A549 (cell line): ENCODE data around the gene GALNT14. TPM values are rescaled to one million over a fixed set of nuclear protein-coding genes. Genes with fewer than 3 reads are reported as not detected.

Experiments used
- ATAC-seq, 2 experiments: fragments of 200-7000 bp in 1 of 2; fragments of >200 bp in 1 of 2; cut with Nextera tagmentation in 1 of 2; cut with Tn5 transposase in 1 of 2; 3 replicates each; pipeline versions ENCODE4 v1.8.0 to v1.9.1; 2018 to 2020; ENCODE audit warnings: mild to moderate bottlenecking in 1 of 2, moderate library complexity in 1 of 2
- CTCF ChIA-PET: fragments of 300-600 bp; sonication (Branson Sonifier 250); formaldehyde crosslinking; extraction: SDS; loops from one replicate; lab custom pipeline; 2021; ENCODE audit warnings: antibody characterized with exemption, inconsistent platforms; lab: Yijun Ruan, JAX
- POLR2A ChIA-PET: fragments of 350-600 bp; formaldehyde crosslinking; extraction: SDS; loops from one replicate; lab custom pipeline; 2021; ENCODE audit warnings: antibody characterized with exemption, inconsistent platforms; lab: Yijun Ruan, JAX
- DNase-seq, 2 experiments: peaks; one replicate each; pipeline versions ENCODE4 v3.0.0 to v3.0.0-alpha.2; 2011 to 2016; ENCODE audit warnings: low read depth in 1 of 2, low spot score in 1 of 2
- FAIRE-seq: peaks from 2 replicates; lab custom pipeline; 2011; peaks lifted over from hg19 to GRCh38; lab: Jason Lieb, UNC
- H3K27ac ChIP-seq, 2 experiments: fragments of >200 bp; sonication (Bioruptor Twin); formaldehyde crosslinking; 3 replicates each; pipeline ENCODE4 v1.5.1; 2016 to 2017
- H3K4me1 ChIP-seq: fragments of >200 bp; sonication (Bioruptor Twin); formaldehyde crosslinking; 3 replicates; pipeline ENCODE4 v1.6.1; 2016
- H3K4me2 ChIP-seq: fragments of >200 bp; sonication (Bioruptor Twin); formaldehyde crosslinking; 3 replicates; pipeline ENCODE4 v1.6.1; 2016
- H3K4me3 ChIP-seq: fragments of >200 bp; sonication (Bioruptor Twin); formaldehyde crosslinking; 3 replicates; pipeline ENCODE4 v1.5.1; 2016
- H3K9me3 ChIP-seq: fragments of >200 bp; sonication (Bioruptor Twin); formaldehyde crosslinking; 3 replicates; pipeline ENCODE4 v1.6.1; 2016
- CEBPB ChIP-seq, 2 experiments: fragments of >200 bp in 1 of 2; sonication (Bioruptor Twin) in 1 of 2; formaldehyde crosslinking in 1 of 2; IDR thresholded peaks; 2 replicates each; pipeline ENCODE4 v1.6.1; 2012 to 2016
- EHF ChIP-seq: fragments of 250-450 bp; sonication (Bioruptor Pico); IDR thresholded peaks from 2 replicates; pipeline ENCODE4 v1.5.0; 2020; ENCODE audit warnings: mild to moderate bottlenecking
- ELK1 ChIP-seq: fragments of 150-350 bp; IDR thresholded peaks from 2 replicates; pipeline ENCODE4 v1.6.1; 2014; ENCODE audit warnings: low read depth, mild to moderate bottlenecking, low read length
- FOSL2 ChIP-seq, 2 experiments: fragments of 450-650 bp in 1 of 2; fragments of >200 bp in 1 of 2; sonication (Bioruptor Twin) in 1 of 2; formaldehyde crosslinking; IDR thresholded peaks; 2 replicates each; pipeline versions ENCODE4 v1.5.0 to v1.6.1; 2016 to 2020; ENCODE audit warnings: mild to moderate bottlenecking in 1 of 2, moderate library complexity in 1 of 2
- GATA3 ChIP-seq: IDR thresholded peaks from 2 replicates; pipeline ENCODE4 v1.6.1; 2012; ENCODE audit warnings: borderline replicate concordance
- HEYL ChIP-seq: fragments of 250-450 bp; sonication (Bioruptor Pico); IDR thresholded peaks from 2 replicates; pipeline ENCODE4 v1.8.0; 2021; ENCODE audit warnings: mild to moderate bottlenecking, moderate library complexity
- HMGXB4 ChIP-seq: fragments of 250-450 bp; sonication (Bioruptor Pico); IDR thresholded peaks from 2 replicates; pipeline ENCODE4 v1.5.0; 2021; ENCODE audit warnings: mild to moderate bottlenecking, moderate library complexity, borderline replicate concordance
- HOXA7 ChIP-seq: fragments of 250-450 bp; sonication (Bioruptor Pico); IDR thresholded peaks from 2 replicates; pipeline ENCODE4 v1.5.0; 2020; ENCODE audit warnings: mild to moderate bottlenecking, moderate library complexity
- KDM1A ChIP-seq: fragments of 200-600 bp; sonication (generic); IDR thresholded peaks from 2 replicates; pipeline ENCODE4 v1.6.1; 2016; ENCODE audit warnings: low read depth, mild to moderate bottlenecking
- MAZ ChIP-seq: fragments of 150-350 bp; IDR thresholded peaks from 2 replicates; pipeline ENCODE4 v1.6.1; 2014; ENCODE audit warnings: antibody characterized with exemption, low read depth, low read length, borderline replicate concordance
- NR3C1 ChIP-seq: fragments of >200 bp; sonication (Bioruptor Twin); formaldehyde crosslinking; IDR thresholded peaks from 3 replicates; pipeline ENCODE4 v1.6.1; 2017
- PHF8 ChIP-seq: fragments of 200-600 bp; sonication (generic); IDR thresholded peaks from 2 replicates; pipeline ENCODE4 v1.6.1; 2016; ENCODE audit warnings: low read depth, mild to moderate bottlenecking, antibody characterized with exemption, moderate library complexity, borderline replicate concordance
- REST ChIP-seq: fragments of 200-600 bp; sonication (generic); IDR thresholded peaks from 2 replicates; pipeline ENCODE4 v1.6.1; 2016; ENCODE audit warnings: antibody characterized with exemption, mild to moderate bottlenecking, moderate library complexity
- RFX5 ChIP-seq: fragments of 450-650 bp; IDR thresholded peaks from 2 replicates; pipeline ENCODE4 v1.7.1; 2014; ENCODE audit warnings: antibody characterized with exemption, mild to moderate bottlenecking, moderate library complexity
- TFCP2L1 ChIP-seq: fragments of 250-450 bp; sonication (Bioruptor Pico); IDR thresholded peaks from 2 replicates; pipeline ENCODE4 v1.5.0; 2021; ENCODE audit warnings: mild to moderate bottlenecking
- TP53 ChIP-seq: fragments of 250-450 bp; sonication (Bioruptor Pico); IDR thresholded peaks from 2 replicates; pipeline ENCODE4 v1.5.0; 2021; ENCODE audit warnings: mild to moderate bottlenecking, moderate library complexity
- ZNF302 ChIP-seq: fragments of 250-450 bp; sonication (Bioruptor Pico); IDR thresholded peaks from 2 replicates; pipeline ENCODE4 v1.9.0; 2021; ENCODE audit warnings: inconsistent platforms, mild to moderate bottlenecking, moderate library complexity
- ZSCAN20 ChIP-seq: fragments of 250-450 bp; sonication (Bioruptor Pico); IDR thresholded peaks from 2 replicates; pipeline ENCODE4 v1.8.0; 2022; ENCODE audit warnings: mild to moderate bottlenecking, moderate library complexity
- WGBS: methylation state at CpG from one replicate; pipeline ENCODE4 v1.1.6; 2017; ENCODE audit errors: missing lambda C conversion rate; 5-methylcytosine and 5-hydroxymethylcytosine counted together
- polyA plus RNA-seq, 4 experiments: library from polyadenylated mRNA; depleted of rRNA in 3 of 4; stranded (reverse); fragments of >200 nt; fragmentation: RNase III in 1 of 4; extraction: RNeasy Plus Mini Kit Qiagen cat#74134 plus additional on column Dnase treatment in 1 of 4; gene quantifications; 2 replicates in 3 of 4; 3 replicates in 1 of 4; pipeline ENCODE4 v1.2.3, GENCODE V29; 2011 to 2017
- TF ChIP-seq, protein P1 (sequence below): fragments of >200 bp; sonication (Bioruptor Twin); formaldehyde crosslinking; IDR thresholded peaks from 2 replicates; pipeline ENCODE4 v1.6.1; 2016
- TF ChIP-seq, protein P2 (sequence below): fragments of >200 bp; sonication (Bioruptor Twin); formaldehyde crosslinking; IDR thresholded peaks from 3 replicates; pipeline ENCODE4 v1.5.1; 2016

GALNT14 gene
- polyA plus RNA-seq, 2 of the 4 experiments (the other 2 are of a cell fraction): 34.4 to 38.3 TPM

- H3K4me2 ChIP-seq: no peak overlapping the region
- DNase-seq (no peak), FAIRE-seq (no peak), ATAC-seq (no peak)
- H3K4me3 ChIP-seq: no peak overlapping the region
- H3K9me3 ChIP-seq: no peaks in the 10 kb centered on the region
- H3K27ac ChIP-seq: no peak overlapping the region
- 90% methylated on average over 5 of the region's 5 CpGs for WGBS
- TF ChIP-seq REST (no peak), KDM1A (no peak), RFX5 (no peak), HOXA7 (CRISPR knock-in tag) (no peak), HMGXB4 (CRISPR knock-in tag) (no peak), TP53 (CRISPR knock-in tag) (no peak), TFCP2L1 (CRISPR knock-in tag) (no peak), ELK1 (no peak), MAZ (no peak), FOSL2 (IDR thresholded peaks at IDR 0.05) (no peak), FOSL2 (CRISPR knock-in tag; IDR thresholded peaks at IDR 0.05) (no peak), CEBPB (IDR thresholded peaks at IDR 0.05) (no peak), ZNF302 (CRISPR knock-in tag) (no peak), ZSCAN20 (CRISPR knock-in tag) (no peak), HEYL (CRISPR knock-in tag) (no peak), GATA3 (no peak), EHF (CRISPR knock-in tag) (no peak), PHF8 (no peak), NR3C1 (no peak)
- TF ChIP-seq, protein P1, sequence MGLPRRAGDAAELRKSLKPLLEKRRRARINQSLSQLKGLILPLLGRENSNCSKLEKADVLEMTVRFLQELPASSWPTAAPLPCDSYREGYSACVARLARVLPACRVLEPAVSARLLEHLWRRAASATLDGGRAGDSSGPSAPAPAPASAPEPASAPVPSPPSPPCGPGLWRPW: no peak
- TF ChIP-seq, protein P2, sequence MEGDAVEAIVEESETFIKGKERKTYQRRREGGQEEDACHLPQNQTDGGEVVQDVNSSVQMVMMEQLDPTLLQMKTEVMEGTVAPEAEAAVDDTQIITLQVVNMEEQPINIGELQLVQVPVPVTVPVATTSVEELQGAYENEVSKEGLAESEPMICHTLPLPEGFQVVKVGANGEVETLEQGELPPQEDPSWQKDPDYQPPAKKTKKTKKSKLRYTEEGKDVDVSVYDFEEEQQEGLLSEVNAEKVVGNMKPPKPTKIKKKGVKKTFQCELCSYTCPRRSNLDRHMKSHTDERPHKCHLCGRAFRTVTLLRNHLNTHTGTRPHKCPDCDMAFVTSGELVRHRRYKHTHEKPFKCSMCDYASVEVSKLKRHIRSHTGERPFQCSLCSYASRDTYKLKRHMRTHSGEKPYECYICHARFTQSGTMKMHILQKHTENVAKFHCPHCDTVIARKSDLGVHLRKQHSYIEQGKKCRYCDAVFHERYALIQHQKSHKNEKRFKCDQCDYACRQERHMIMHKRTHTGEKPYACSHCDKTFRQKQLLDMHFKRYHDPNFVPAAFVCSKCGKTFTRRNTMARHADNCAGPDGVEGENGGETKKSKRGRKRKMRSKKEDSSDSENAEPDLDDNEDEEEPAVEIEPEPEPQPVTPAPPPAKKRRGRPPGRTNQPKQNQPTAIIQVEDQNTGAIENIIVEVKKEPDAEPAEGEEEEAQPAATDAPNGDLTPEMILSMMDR: no peak
- POLR2A ChIA-PET: no interaction called here
- H3K4me1 ChIP-seq: no peaks in the 10 kb centered on the region
- CTCF ChIA-PET: interaction anchor here (1.6 kb wide), 1 partner anchor 10 kb away, joined by 8 read pairs; no protein-coding TSS in a partner anchor
Measured at GRCh38 chr2:30986231-30986580, 152.0 kb downstream of the GALNT14 start.
